Retinal pigment epithelial cell (primary cell): Measurements from ENCODE around the gene TAL2.

Experiments
- DNase-seq: peaks from one replicate; pipeline ENCODE4 v3.0.0-alpha.2; 2010; ENCODE audit warnings: low read depth
- H3K4me3 ChIP-seq: 2 replicates; pipeline ENCODE4 v1.5.1; 2011; ENCODE audit warnings: mild to moderate bottlenecking, low read length, control low read depth, moderate library complexity
- CTCF ChIP-seq: conservative IDR thresholded peaks from 2 replicates; pipeline ENCODE4 v1.5.1; 2011; ENCODE audit warnings: low read depth, low read length, control low read depth, inconsistent platforms

Gene TAL2

GRCh38 chr9:105708405-105708804 is 46.1 kb downstream of the TAL2 start:
- DNase-seq: no peak
- TF ChIP-seq CTCF: no peak
- no peak overlapping the region for H3K4me3 ChIP-seq

GRCh38 chr9:105710638-105711037 is 48.4 kb downstream of the TAL2 start:
- no peak for TF ChIP-seq CTCF
- no peak overlapping the region for H3K4me3 ChIP-seq
- no peak for DNase-seq

GRCh38 chr9:105711867-105712266 is 49.6 kb downstream of the TAL2 start:
- no peak overlapping the region for H3K4me3 ChIP-seq
- no peak for TF ChIP-seq CTCF
- DNase-seq: no peak

- H3K4me3 ChIP-seq: no peak overlapping the region
- no peak for DNase-seq
- TF ChIP-seq CTCF: no peak
Measured at GRCh38 chr9:105712297-105712696, 50.0 kb downstream of the TAL2 start.
